ENCODE data around the gene TRMT2A.
A peak's percentile ranks its signal among the peaks of the same experiment; 100 is the strongest.

The TRMT2A gene

DNA sequence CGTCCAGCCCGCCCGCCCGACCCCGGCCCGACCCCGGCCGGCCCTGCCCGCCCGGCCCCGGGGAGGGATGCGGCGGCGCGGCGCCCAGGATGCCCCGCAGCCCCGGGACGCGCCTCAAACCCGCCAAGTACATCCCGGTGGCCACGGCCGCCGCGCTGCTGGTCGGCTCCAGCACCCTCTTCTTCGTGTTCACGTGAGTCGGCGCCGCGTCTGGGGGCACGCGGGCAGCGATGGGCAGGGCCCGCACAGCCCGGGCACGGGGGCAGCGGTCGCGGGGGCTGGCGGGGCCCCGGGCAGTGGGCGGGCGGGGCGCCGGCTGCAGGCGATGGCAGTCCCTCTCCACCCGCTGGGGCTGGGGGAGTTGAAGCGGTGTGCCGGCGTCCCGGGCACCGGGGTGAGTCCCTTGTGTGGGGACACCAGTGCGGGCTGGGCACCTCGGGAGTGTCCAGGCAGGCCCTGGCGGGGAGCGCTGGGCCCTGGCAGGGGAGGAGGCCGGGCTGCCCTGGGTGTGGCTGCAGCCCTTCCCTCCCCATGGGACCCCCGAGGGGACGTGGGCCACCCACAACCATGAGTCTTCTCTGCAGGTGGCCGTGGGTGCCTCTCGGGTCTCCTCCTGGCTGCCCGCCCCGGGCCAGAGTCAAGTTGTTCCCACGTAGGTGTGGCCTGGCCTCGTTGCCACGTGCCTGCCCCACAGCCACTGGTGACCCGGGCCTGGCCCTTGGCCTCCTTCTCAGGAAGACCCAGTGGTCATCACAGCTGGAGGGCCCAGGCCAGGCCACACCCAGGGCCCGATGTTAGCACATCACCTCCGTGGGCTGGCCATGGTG lies 15.0 kb upstream of the TRMT2A start:
- 0 out of 3 replicates have a peak, but pooled peaks have one; percentile 1 for ATAC-seq
- TF ChIP-seq, protein P1, sequence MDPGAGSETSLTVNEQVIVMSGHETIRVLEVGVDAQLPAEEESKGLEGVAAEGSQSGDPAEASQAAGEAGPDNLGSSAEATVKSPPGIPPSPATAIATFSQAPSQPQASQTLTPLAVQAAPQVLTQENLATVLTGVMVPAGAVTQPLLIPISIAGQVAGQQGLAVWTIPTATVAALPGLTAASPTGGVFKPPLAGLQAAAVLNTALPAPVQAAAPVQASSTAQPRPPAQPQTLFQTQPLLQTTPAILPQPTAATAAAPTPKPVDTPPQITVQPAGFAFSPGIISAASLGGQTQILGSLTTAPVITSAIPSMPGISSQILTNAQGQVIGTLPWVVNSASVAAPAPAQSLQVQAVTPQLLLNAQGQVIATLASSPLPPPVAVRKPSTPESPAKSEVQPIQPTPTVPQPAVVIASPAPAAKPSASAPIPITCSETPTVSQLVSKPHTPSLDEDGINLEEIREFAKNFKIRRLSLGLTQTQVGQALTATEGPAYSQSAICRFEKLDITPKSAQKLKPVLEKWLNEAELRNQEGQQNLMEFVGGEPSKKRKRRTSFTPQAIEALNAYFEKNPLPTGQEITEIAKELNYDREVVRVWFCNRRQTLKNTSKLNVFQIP (CRISPR knock-in tag; IDR thresholded peaks at IDR 0.05; ENCODE audit: borderline replicate concordance, low read depth): no peak
- TF ChIP-seq ZNF565 (CRISPR knock-in tag; conservative IDR thresholded peaks at IDR 0.05; ENCODE audit: low read depth) (no peak), ARNTL (CRISPR knock-in tag; IDR thresholded peaks at IDR 0.05; ENCODE audit: borderline replicate concordance, low read depth) (no peak), GLIS3 (CRISPR knock-in tag; IDR thresholded peaks at IDR 0.05) (no peak), TOX (CRISPR knock-in tag; IDR thresholded peaks at IDR 0.05; ENCODE audit: borderline replicate concordance) (no peak), RARB (CRISPR knock-in tag; IDR thresholded peaks at IDR 0.05) (no peak), SNAI2 (CRISPR knock-in tag; IDR thresholded peaks at IDR 0.05) (no peak), CSDC2 (CRISPR knock-in tag; IDR thresholded peaks at IDR 0.05) (no peak), ESRRG (CRISPR knock-in tag; IDR thresholded peaks at IDR 0.05) (no peak)
- TF ChIP-seq, protein P2, sequence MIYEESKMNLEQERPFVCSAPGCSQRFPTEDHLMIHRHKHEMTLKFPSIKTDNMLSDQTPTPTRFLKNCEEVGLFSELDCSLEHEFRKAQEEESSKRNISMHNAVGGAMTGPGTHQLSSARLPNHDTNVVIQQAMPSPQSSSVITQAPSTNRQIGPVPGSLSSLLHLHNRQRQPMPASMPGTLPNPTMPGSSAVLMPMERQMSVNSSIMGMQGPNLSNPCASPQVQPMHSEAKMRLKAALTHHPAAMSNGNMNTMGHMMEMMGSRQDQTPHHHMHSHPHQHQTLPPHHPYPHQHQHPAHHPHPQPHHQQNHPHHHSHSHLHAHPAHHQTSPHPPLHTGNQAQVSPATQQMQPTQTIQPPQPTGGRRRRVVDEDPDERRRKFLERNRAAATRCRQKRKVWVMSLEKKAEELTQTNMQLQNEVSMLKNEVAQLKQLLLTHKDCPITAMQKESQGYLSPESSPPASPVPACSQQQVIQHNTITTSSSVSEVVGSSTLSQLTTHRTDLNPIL (CRISPR knock-in tag; IDR thresholded peaks at IDR 0.05; ENCODE audit: low read depth): no peak
- TF ChIP-seq, protein P3, sequence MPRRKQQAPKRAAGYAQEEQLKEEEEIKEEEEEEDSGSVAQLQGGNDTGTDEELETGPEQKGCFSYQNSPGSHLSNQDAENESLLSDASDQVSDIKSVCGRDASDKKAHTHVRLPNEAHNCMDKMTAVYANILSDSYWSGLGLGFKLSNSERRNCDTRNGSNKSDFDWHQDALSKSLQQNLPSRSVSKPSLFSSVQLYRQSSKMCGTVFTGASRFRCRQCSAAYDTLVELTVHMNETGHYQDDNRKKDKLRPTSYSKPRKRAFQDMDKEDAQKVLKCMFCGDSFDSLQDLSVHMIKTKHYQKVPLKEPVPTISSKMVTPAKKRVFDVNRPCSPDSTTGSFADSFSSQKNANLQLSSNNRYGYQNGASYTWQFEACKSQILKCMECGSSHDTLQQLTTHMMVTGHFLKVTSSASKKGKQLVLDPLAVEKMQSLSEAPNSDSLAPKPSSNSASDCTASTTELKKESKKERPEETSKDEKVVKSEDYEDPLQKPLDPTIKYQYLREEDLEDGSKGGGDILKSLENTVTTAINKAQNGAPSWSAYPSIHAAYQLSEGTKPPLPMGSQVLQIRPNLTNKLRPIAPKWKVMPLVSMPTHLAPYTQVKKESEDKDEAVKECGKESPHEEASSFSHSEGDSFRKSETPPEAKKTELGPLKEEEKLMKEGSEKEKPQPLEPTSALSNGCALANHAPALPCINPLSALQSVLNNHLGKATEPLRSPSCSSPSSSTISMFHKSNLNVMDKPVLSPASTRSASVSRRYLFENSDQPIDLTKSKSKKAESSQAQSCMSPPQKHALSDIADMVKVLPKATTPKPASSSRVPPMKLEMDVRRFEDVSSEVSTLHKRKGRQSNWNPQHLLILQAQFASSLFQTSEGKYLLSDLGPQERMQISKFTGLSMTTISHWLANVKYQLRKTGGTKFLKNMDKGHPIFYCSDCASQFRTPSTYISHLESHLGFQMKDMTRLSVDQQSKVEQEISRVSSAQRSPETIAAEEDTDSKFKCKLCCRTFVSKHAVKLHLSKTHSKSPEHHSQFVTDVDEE (CRISPR knock-in tag; IDR thresholded peaks at IDR 0.05): no peak
- TF ChIP-seq, protein P4, sequence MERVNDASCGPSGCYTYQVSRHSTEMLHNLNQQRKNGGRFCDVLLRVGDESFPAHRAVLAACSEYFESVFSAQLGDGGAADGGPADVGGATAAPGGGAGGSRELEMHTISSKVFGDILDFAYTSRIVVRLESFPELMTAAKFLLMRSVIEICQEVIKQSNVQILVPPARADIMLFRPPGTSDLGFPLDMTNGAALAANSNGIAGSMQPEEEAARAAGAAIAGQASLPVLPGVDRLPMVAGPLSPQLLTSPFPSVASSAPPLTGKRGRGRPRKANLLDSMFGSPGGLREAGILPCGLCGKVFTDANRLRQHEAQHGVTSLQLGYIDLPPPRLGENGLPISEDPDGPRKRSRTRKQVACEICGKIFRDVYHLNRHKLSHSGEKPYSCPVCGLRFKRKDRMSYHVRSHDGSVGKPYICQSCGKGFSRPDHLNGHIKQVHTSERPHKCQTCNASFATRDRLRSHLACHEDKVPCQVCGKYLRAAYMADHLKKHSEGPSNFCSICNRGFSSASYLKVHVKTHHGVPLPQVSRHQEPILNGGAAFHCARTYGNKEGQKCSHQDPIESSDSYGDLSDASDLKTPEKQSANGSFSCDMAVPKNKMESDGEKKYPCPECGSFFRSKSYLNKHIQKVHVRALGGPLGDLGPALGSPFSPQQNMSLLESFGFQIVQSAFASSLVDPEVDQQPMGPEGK (CRISPR knock-in tag; IDR thresholded peaks at IDR 0.05; ENCODE audit: borderline replicate concordance): no peak

DNA sequence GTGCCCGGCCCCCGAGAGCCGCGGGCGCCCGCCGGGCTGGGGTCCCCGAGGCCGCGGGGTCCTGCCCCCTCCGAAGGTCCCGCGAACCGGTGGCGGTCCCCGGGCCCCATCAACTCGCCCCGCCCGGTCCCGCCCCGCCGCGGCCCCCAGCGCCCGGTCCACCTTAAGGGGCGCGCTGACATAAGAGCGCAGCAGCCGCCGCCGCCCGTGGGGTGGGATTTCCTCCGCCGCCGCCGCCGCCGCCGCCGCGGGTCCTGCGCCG lies 14.5 kb upstream of the TRMT2A start, which contains the start of gene ZDHHC8:
ZDHHC8 (plus strand) TSS at position 208 of the 262 bp plus-strand sequence. CDS start 144 bp downstream, outside the sequence.
- no peak; the same call in 2 of the 3 replicates for ATAC-seq
- TF ChIP-seq, protein P2 (CRISPR knock-in tag; IDR thresholded peaks at IDR 0.05; ENCODE audit: low read depth): no peak
- TF ChIP-seq, protein P1 (CRISPR knock-in tag; IDR thresholded peaks at IDR 0.05; ENCODE audit: borderline replicate concordance, low read depth): no peak
- TF ChIP-seq ZFP30 (CRISPR knock-in tag; IDR thresholded peaks at IDR 0.05): no peak
- TF ChIP-seq, protein P4 (CRISPR knock-in tag; IDR thresholded peaks at IDR 0.05; ENCODE audit: borderline replicate concordance): no peak
- TF ChIP-seq GLIS3 (CRISPR knock-in tag; IDR thresholded peaks at IDR 0.05): no peak
- TF ChIP-seq, protein P3 (CRISPR knock-in tag; IDR thresholded peaks at IDR 0.05): no peak
- no peak for TF ChIP-seq ZFP3 (CRISPR knock-in tag; IDR thresholded peaks at IDR 0.05)
- TF ChIP-seq ZNF8 (CRISPR knock-in tag; IDR thresholded peaks at IDR 0.05): no peak
- TF ChIP-seq TOX (CRISPR knock-in tag; IDR thresholded peaks at IDR 0.05; ENCODE audit: borderline replicate concordance): no peak
- TF ChIP-seq SNAI2 (CRISPR knock-in tag; IDR thresholded peaks at IDR 0.05): no peak
- TF ChIP-seq ARNTL (CRISPR knock-in tag; IDR thresholded peaks at IDR 0.05; ENCODE audit: borderline replicate concordance, low read depth): no peak
- TF ChIP-seq TCF4 (CRISPR knock-in tag; IDR thresholded peaks at IDR 0.05; ENCODE audit: borderline replicate concordance): no peak
- TF ChIP-seq, protein P5, sequence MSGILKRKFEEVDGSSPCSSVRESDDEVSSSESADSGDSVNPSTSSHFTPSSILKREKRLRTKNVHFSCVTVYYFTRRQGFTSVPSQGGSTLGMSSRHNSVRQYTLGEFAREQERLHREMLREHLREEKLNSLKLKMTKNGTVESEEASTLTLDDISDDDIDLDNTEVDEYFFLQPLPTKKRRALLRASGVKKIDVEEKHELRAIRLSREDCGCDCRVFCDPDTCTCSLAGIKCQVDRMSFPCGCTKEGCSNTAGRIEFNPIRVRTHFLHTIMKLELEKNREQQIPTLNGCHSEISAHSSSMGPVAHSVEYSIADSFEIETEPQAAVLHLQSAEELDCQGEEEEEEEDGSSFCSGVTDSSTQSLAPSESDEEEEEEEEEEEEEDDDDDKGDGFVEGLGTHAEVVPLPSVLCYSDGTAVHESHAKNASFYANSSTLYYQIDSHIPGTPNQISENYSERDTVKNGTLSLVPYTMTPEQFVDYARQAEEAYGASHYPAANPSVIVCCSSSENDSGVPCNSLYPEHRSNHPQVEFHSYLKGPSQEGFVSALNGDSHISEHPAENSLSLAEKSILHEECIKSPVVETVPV (CRISPR knock-in tag; IDR thresholded peaks at IDR 0.05): no peak
